Endothelial cell of umbilical vein (primary cell): ENCODE results near the gene ALG8. TPM values are rescaled to one million over a fixed set of nuclear protein-coding genes. Genes with fewer than 3 reads are reported as not detected.

Experiments used
- BruUV-seq: library from RNA; stranded (reverse); fragments of 400-500 nt; replicated peaks from 2 replicates; lab custom pipeline; 2021; lab: Mats Ljungman, UMichigan
- CTCF ChIA-PET: fragments of 300-600, 350-600 bp; sonication (Branson Sonifier 250); formaldehyde crosslinking; loops from one replicate; lab custom pipeline; 2021; ENCODE audit warnings: antibody characterized with exemption, inconsistent platforms; lab: Charles Lee
- POLR2A ChIA-PET: fragments of 300-600, 350-600 bp; sonication (Branson Sonifier 250); formaldehyde crosslinking; loops from one replicate; lab custom pipeline; 2021; ENCODE audit warnings: antibody characterized with exemption, inconsistent platforms; lab: Charles Lee
- DNase-seq: peaks from one replicate; pipeline ENCODE4 v3.0.0-alpha.2; 2011; ENCODE audit warnings: low read depth, low spot score
- FAIRE-seq: peaks from 2 replicates; lab custom pipeline; 2011; peaks lifted over from hg19 to GRCh38; lab: Jason Lieb, UNC
- H2AFZ ChIP-seq: 2 replicates; pipeline ENCODE4 v1.6.0; 2012; ENCODE audit warnings: low read depth, low read length, control low read depth, inconsistent platforms
- H3K27ac ChIP-seq: 2 replicates; pipeline ENCODE4 v1.5.1; 2011; ENCODE audit warnings: low read depth, mild to moderate bottlenecking, control low read depth, low read length, moderate library complexity; ENCODE audit not compliant: insufficient read depth
- H3K27me3 ChIP-seq, 2 experiments: 2 replicates each; pipeline versions ENCODE4 v1.6.0 to v1.6.1; 2011; ENCODE audit warnings: low read length in 2 of 2, mixed read lengths in 1 of 2; ENCODE audit not compliant: control insufficient read depth in 2 of 2, insufficient read depth in 2 of 2
- H3K36me3 ChIP-seq, 2 experiments: 2 replicates in 1 of 2; 3 replicates in 1 of 2; pipeline ENCODE4 v1.5.1; 2011; ENCODE audit warnings: low read length in 2 of 2, mild to moderate bottlenecking in 1 of 2, moderate library complexity in 1 of 2; ENCODE audit not compliant: control insufficient read depth in 2 of 2, insufficient read depth in 2 of 2; ENCODE audit errors: extremely low read depth in 1 of 2
- H3K4me1 ChIP-seq: 3 replicates; pipeline ENCODE4 v1.5.1; 2011; ENCODE audit warnings: mild to moderate bottlenecking, low read length; ENCODE audit not compliant: control insufficient read depth, insufficient read depth; ENCODE audit errors: extremely low read depth
- H3K4me2 ChIP-seq: 2 replicates; pipeline ENCODE4 v1.6.1; 2011; ENCODE audit warnings: low read length, control low read depth, mixed read lengths; ENCODE audit not compliant: insufficient read depth
- H3K4me3 ChIP-seq, 3 experiments: fragments of 200-600 bp in 1 of 3; sonication (generic), shearing (Covaris generic) in 1 of 3; replicated peaks in 1 of 3; 2 replicates each; pipeline ENCODE4 v1.5.1; 2011 to 2016; ENCODE audit warnings: control low read depth in 3 of 3, low read length in 3 of 3, mild to moderate bottlenecking in 2 of 3, inconsistent platforms in 1 of 3, low read depth in 1 of 3, moderate library complexity in 1 of 3; ENCODE audit not compliant: insufficient read depth in 1 of 3
- H3K79me2 ChIP-seq: 2 replicates; pipeline ENCODE4 v1.6.0; 2012; ENCODE audit warnings: low read length, inconsistent platforms; ENCODE audit not compliant: control insufficient read depth, insufficient read depth
- H3K9ac ChIP-seq: replicated peaks from 2 replicates; pipeline ENCODE3; 2011; ENCODE audit warnings: low read length, control low read depth; ENCODE audit not compliant: insufficient read depth; ENCODE audit errors: extremely low read depth
- H3K9me1 ChIP-seq: replicated peaks from 3 replicates; pipeline ENCODE4 v1.6.0; 2011; ENCODE audit warnings: mild to moderate bottlenecking, low read length; ENCODE audit not compliant: control insufficient read depth, insufficient read depth; ENCODE audit errors: extremely low read depth
- H3K9me3 ChIP-seq: replicated peaks from 2 replicates; pipeline ENCODE4 v1.5.1; 2012; ENCODE audit warnings: low read length, inconsistent platforms; ENCODE audit not compliant: control insufficient read depth, insufficient read depth
- H4K20me1 ChIP-seq: replicated peaks from 2 replicates; pipeline ENCODE3; 2011; ENCODE audit warnings: mild to moderate bottlenecking, low read length; ENCODE audit not compliant: control insufficient read depth, insufficient read depth; ENCODE audit errors: extremely low read depth
- CTCF ChIP-seq, 2 donors: IDR thresholded peaks; 1 replicate in 1 of 2; 2 replicates in 1 of 2; pipeline ENCODE4 v1.5.1; 2011; ENCODE audit warnings: low read length in 2 of 2, mild to moderate bottlenecking in 2 of 2, moderate library complexity in 2 of 2, control low read depth in 1 of 2, inconsistent platforms in 1 of 2, low read depth in 1 of 2; ENCODE audit not compliant: insufficient read depth in 1 of 2; ENCODE audit errors: extremely low read depth in 1 of 2
- EZH2 ChIP-seq: IDR thresholded peaks from 2 replicates; pipeline ENCODE4 v1.6.1; 2012; ENCODE audit warnings: borderline replicate concordance, low read depth, mild to moderate bottlenecking, moderate library complexity, low read length, inconsistent platforms; ENCODE audit not compliant: severe bottlenecking
- FOS ChIP-seq: IDR thresholded peaks from 2 replicates; pipeline ENCODE4 v1.6.1; 2011; ENCODE audit warnings: mild to moderate bottlenecking, low read length, moderate library complexity, borderline replicate concordance; ENCODE audit not compliant: insufficient read depth
- GATA2 ChIP-seq: IDR thresholded peaks from 2 replicates; pipeline ENCODE4 v1.7.0; 2011; ENCODE audit warnings: low read depth, mild to moderate bottlenecking, moderate library complexity, mixed read lengths, low read length; ENCODE audit not compliant: insufficient read length, insufficient read depth
- JUN ChIP-seq: IDR thresholded peaks from 2 replicates; pipeline ENCODE4 v1.6.1; 2011; ENCODE audit warnings: borderline replicate concordance, low read depth; ENCODE audit not compliant: insufficient read length, insufficient read depth
- MAX ChIP-seq: IDR thresholded peaks from 2 replicates; pipeline ENCODE4 v1.6.1; 2011; ENCODE audit not compliant: insufficient read depth, insufficient read length
- MYC ChIP-seq: IDR thresholded peaks from one replicate; pipeline ENCODE4 v1.6.1; 2011; ENCODE audit warnings: mild to moderate bottlenecking, low read depth, low read length
- POLR2A ChIP-seq: IDR thresholded peaks from 2 replicates; pipeline ENCODE4 v1.6.1; 2012; ENCODE audit warnings: low read depth, mild to moderate bottlenecking, control low read depth, low read length
- POLR2AphosphoS5 ChIP-seq: IDR thresholded peaks from 2 replicates; pipeline ENCODE4 v1.6.1; 2012; ENCODE audit warnings: low read depth, mild to moderate bottlenecking, control low read depth, low read length, moderate library complexity; ENCODE audit not compliant: insufficient read depth
- dilution Hi-C: fragments of 300-500 bp; cut with MboI; formaldehyde crosslinking; loops from one replicate; pipeline ENCODE4 v1.15.0; 2019; ENCODE audit warnings: low sequenced_read_pairs; ENCODE audit not compliant: extremely low pct_ligation_motif_present
- intact Hi-C: fragments of 100-400 bp; cut with micrococcal nuclease; formaldehyde crosslinking; loops from one replicate; pipeline ENCODE4 v1.10.0; 2022
- polyA plus RNA-seq, 4 experiments: library from polyadenylated mRNA; depleted of rRNA in 3 of 4; stranded (reverse) in 3 of 4; unstranded in 1 of 4; fragments of >200 nt; gene quantifications; 2 replicates each; pipeline versions ENCODE4 v1.2.1 to v1.2.3, GENCODE V29; 2011 to 2012; ENCODE audit warnings: missing spikeins in 1 of 4
- total RNA-seq: library from RNA; stranded (reverse); gene quantifications from 2 replicates; pipeline ENCODE4 v1.2.3, GENCODE V29; 2021

Gene ALG8
- total and polyA plus RNA-seq, 2 donors (not counting 3 experiments of a cell fraction or from before 2014, with no cell fraction given), result 43.9 to 48.2 TPM

GRCh38 chr11:78163828-78164227, 24.4 kb upstream of the ALG8 start:
- no peak overlapping the region for H3K27ac ChIP-seq
- intact Hi-C loops (no loop called here), dilution Hi-C loops (no loop called here)
- no peak overlapping the region for H3K9ac ChIP-seq
- H3K9me3 ChIP-seq, result no peaks in the 10 kb centered on the region
- ChIA-PET POLR2A (no interaction called here), CTCF (no interaction called here)
- H3K79me2 ChIP-seq, result no peaks in the 10 kb centered on the region
- TF ChIP-seq EZH2 (no peak), FOS (no peak), MAX (no peak), GATA2 (no peak), CTCF (IDR thresholded peaks at IDR 0.05; ENCODE audit: extremely low read depth in 1 of 2, insufficient read depth in 1 of 2, low read depth in 1 of 2, low read length in 2 of 2) (no peak), POLR2A (no peak), MYC (no peak), POLR2AphosphoS5 (no peak), JUN (no peak)
- no peaks in the 10 kb centered on the region for H3K9me1 ChIP-seq
- no peaks in the 10 kb centered on the region for H4K20me1 ChIP-seq
- peaks cover 8% of the 10 kb centered on the region for H3K4me1 ChIP-seq
- FAIRE-seq, result no peak
- BruUV-seq, result no TSS peak
- no peaks in the 10 kb centered on the region for H3K36me3 ChIP-seq
- no peak for DNase-seq
- H2AFZ ChIP-seq, result no peak overlapping the region
- no peaks in the 10 kb centered on the region for H3K27me3 ChIP-seq
- H3K4me2 ChIP-seq, result no peak overlapping the region
- no peak overlapping the region for H3K4me3 ChIP-seq
